Measurements from ENCODE around the gene CCDC171. TPM values are rescaled to one million over a fixed set of nuclear protein-coding genes. Genes with fewer than 3 reads are reported as not detected.

The CCDC171 gene
- polyA plus RNA-seq, 1 donor from 2014 or later = 9.1 TPM

- H4K20me1 ChIP-seq (ENCODE audit: insufficient read depth) = no peaks in the 10 kb centered on the region
- H3K27ac ChIP-seq (ENCODE audit: low read length) = no peak overlapping the region
- H3K27me3 ChIP-seq (ENCODE audit: insufficient read depth, low read depth, low read length) = no peaks in the 10 kb centered on the region
- H2AFZ ChIP-seq (ENCODE audit: low read depth, low read length) = no peak overlapping the region
- no peaks in the 10 kb centered on the region for H3K9me2 ChIP-seq (ENCODE audit: insufficient read depth, low read length)
- no peak overlapping the region for H3K4me2 ChIP-seq (ENCODE audit: low read length)
- no peaks in the 10 kb centered on the region for H3K36me3 ChIP-seq (ENCODE audit: insufficient read depth, low read length)
- TF ChIP-seq CTCF (IDR thresholded peaks at IDR 0.05; ENCODE audit: poor library complexity, severe bottlenecking) (peak; percentile 78), SMC3 (conservative IDR thresholded peaks at IDR 0.05; ENCODE audit: poor library complexity) (peak; percentile 87), REST (IDR thresholded peaks at IDR 0.05; ENCODE audit: borderline replicate concordance) (no peak), POLR2AphosphoS5 (IDR thresholded peaks at IDR 0.05) (no peak), RAD21 (conservative IDR thresholded peaks at IDR 0.05) (peak; percentile 87), EP300 (conservative IDR thresholded peaks at IDR 0.05; ENCODE audit: poor library complexity, severe bottlenecking) (no peak)
- H3K4me3 ChIP-seq (ENCODE audit: low read length) = no peak overlapping the region
- H3F3A ChIP-seq (ENCODE audit: insufficient read depth, low read length, poor library complexity, severe bottlenecking) = no peaks in the 10 kb centered on the region
- no peak overlapping the region for H3K9ac ChIP-seq (ENCODE audit: low read length)
- no peaks in the 10 kb centered on the region for H3K79me2 ChIP-seq (replicated peaks; ENCODE audit: insufficient read depth, low read length)
- H3K9me3 ChIP-seq (ENCODE audit: low read length) = no peaks in the 10 kb centered on the region
Measured at GRCh38 chr9:15873573-15874177, 320.8 kb downstream of the CCDC171 start.

GRCh38 chr9:15882328-15882727, 329.5 kb downstream of the CCDC171 start:
- Histone ChIP-seq H3K4me2 (ENCODE audit: low read length) (no peak overlapping the region), H3K27ac (ENCODE audit: low read length) (no peak overlapping the region), H3K36me3 (ENCODE audit: insufficient read depth, low read length) (no peaks in the 10 kb centered on the region), H3K27me3 (ENCODE audit: insufficient read depth, low read depth, low read length) (no peaks in the 10 kb centered on the region), H3K79me2 (replicated peaks; ENCODE audit: insufficient read depth, low read length) (no peaks in the 10 kb centered on the region), H3K9ac (ENCODE audit: low read length) (no peak overlapping the region), H3K4me3 (ENCODE audit: low read length) (no peak overlapping the region), H3K9me2 (ENCODE audit: insufficient read depth, low read length) (no peaks in the 10 kb centered on the region), H4K20me1 (ENCODE audit: insufficient read depth) (no peaks in the 10 kb centered on the region), H3F3A (ENCODE audit: insufficient read depth, low read length, poor library complexity, severe bottlenecking) (no peaks in the 10 kb centered on the region), H3K9me3 (ENCODE audit: low read length) (no peaks in the 10 kb centered on the region), H2AFZ (ENCODE audit: low read depth, low read length) (no peak overlapping the region)
- TF ChIP-seq RAD21 (conservative IDR thresholded peaks at IDR 0.05) (no peak), SMC3 (conservative IDR thresholded peaks at IDR 0.05; ENCODE audit: poor library complexity) (no peak), EP300 (conservative IDR thresholded peaks at IDR 0.05; ENCODE audit: poor library complexity, severe bottlenecking) (no peak), TAF1 (IDR thresholded peaks at IDR 0.05; ENCODE audit: low read depth) (no peak), CTCF (IDR thresholded peaks at IDR 0.05; ENCODE audit: poor library complexity, severe bottlenecking) (no peak), REST (IDR thresholded peaks at IDR 0.05; ENCODE audit: borderline replicate concordance) (no peak), POLR2AphosphoS5 (IDR thresholded peaks at IDR 0.05) (no peak), EZH2 (IDR thresholded peaks at IDR 0.05; ENCODE audit: borderline replicate concordance, insufficient read depth, low read length, poor library complexity, severe bottlenecking) (no peak), MXI1 (conservative IDR thresholded peaks at IDR 0.05; ENCODE audit: poor library complexity, severe bottlenecking) (no peak)
